KOPT-K1 (cell line): ENCODE data around the gene JCAD.
"Not testable (repeated sequence)": the region's sequence is repeated elsewhere in the genome, so short reads cannot be mapped to it uniquely, and the experiment has no call there.

Experiments
- H3K27ac ChIP-seq: fragments of 200-600 bp; sonication (generic); 2 replicates; pipeline ENCODE4 v1.5.1; 2016; ENCODE audit warnings: antibody characterized with exemption, mild to moderate bottlenecking, low read depth, low read length; ENCODE audit not compliant: poor library complexity, severe bottlenecking
- H3K36me3 ChIP-seq: fragments of 200-600 bp; sonication (generic); 2 replicates; pipeline ENCODE4 v1.5.1; 2017; ENCODE audit warnings: antibody characterized with exemption, mild to moderate bottlenecking, low read length, moderate library complexity; ENCODE audit not compliant: insufficient read depth
- H3K9me3 ChIP-seq: fragments of 200-600 bp; sonication (generic); 2 replicates; pipeline ENCODE4 v1.5.1; 2017; ENCODE audit warnings: antibody characterized with exemption, low read length, mild to moderate bottlenecking; ENCODE audit not compliant: insufficient read depth, poor library complexity, severe bottlenecking

Gene JCAD

DNA sequence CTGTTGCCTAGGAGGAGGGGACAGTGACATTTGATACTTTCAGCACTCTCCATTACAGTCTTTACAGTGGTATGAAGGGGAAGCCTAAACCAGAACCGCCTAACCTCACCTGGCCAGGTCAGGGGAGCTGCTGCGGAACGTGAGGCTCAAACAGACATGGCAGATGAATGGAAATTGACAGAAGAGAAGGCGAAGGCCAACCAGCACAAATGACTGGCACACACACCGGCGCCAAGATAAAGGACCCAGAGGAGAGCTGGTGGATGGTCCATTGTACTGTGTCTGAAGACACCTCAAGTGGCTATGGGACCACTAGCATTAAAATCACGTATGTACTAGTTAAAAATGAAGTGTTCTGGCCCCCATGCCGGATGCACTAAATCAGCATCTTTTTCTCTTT, 53.0 kb downstream of the JCAD start:
- Histone ChIP-seq H3K36me3 (no peaks in the 10 kb centered on the region), H3K27ac (no peak overlapping the region), H3K9me3 (no peaks in the 10 kb centered on the region)

DNA sequence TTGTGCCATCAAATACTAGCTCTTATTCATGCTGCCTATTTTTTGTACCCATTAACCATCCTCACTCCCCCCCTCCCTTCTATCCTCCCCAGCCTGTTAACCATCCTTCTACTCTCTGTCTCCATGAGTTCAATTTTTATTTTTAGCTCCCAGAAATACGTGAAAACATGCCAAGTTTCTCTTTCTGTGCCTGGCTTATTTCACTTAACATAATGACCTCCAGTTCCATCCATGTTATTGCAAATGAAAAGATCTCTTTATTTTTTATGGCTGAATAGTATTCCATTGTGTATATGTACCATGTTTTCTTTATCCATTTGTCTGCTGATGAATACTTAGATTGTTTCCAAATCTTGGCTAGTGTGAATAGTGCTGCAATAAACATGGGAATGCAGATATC, 54.3 kb downstream of the JCAD start:
- not testable (repeated sequence) for H3K9me3 ChIP-seq, H3K27ac ChIP-seq, H3K36me3 ChIP-seq

DNA sequence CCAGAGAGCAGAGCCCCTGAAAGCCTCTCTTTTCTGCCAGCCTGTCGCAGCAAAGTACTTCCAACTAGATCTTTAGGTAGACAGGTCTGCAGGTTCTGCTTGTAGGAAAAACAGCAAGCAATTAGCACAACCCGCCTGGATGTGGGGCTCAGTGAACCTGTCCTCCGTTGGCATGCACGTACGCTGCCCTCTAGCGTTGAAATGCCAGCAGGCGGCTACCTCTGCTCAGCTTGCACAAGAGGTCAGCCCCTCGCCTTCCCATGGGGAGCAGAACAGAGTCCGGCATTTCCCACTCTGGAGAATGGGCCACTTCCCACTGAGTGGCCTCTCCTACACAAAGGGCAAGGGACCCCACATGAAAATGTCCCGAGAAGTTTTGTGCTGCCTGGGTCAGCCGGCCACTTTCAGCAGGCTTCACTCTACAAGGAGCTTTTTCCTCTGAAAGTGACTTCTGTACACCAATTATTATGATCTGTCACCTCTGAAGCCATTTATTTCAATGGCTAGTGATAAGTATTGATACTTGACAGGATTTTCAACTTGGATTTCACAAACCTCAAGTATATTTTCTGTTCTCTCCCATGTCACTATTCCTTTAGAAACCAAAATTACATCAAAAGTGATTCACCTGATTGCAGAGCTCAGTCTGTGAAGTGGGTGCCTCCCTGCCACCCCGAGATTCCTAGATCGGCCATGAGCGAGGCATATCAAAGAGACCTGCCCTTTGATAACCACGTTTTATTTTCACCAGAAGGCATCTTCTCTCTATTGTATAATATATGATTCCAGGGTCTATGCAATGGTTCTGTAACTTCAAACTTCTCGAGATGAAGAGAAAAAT, 56.7 kb downstream of the JCAD start:
- H3K27ac ChIP-seq = no peak overlapping the region
- no peaks in the 10 kb centered on the region for H3K36me3 ChIP-seq
- H3K9me3 ChIP-seq = no peaks in the 10 kb centered on the region

DNA sequence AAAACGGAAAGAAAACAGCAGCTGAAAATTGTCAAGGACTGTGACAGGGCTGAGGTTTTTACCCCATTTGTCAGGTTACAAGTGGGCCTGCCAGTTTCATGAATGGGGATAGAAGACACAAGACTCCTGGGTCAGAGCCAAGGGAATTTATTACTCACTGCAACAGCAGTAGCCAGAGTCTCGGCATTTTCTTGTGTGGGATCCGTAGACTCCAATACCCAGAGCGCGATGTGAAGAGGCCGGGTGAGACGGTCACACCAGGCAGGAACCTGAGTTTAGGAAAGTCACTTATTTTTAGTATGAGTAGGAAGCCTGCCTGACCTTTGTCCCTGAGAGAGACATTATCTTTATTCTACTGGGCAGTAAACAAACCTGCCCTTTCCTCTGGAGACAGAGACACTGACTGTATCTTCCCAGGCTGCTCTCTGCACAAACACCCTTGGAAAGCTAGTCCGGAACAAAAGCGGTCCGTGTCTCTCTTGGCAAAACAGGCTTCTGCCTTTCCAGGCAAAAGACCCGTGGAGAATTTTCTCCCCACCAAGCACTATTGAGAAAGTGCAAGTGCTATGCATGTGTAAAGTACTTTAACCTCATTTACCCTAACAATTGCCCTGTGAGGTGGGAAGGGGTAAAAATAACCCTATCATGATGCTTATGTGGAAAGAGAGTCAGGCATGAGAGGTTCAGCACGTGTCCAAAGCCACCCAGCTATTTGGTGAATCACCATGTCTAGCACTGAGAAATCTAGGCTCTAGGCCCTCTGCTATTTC, 58.4 kb downstream of the JCAD start:
- no peaks in the 10 kb centered on the region for H3K9me3 ChIP-seq
- H3K36me3 ChIP-seq = no peaks in the 10 kb centered on the region
- no peak overlapping the region for H3K27ac ChIP-seq

DNA sequence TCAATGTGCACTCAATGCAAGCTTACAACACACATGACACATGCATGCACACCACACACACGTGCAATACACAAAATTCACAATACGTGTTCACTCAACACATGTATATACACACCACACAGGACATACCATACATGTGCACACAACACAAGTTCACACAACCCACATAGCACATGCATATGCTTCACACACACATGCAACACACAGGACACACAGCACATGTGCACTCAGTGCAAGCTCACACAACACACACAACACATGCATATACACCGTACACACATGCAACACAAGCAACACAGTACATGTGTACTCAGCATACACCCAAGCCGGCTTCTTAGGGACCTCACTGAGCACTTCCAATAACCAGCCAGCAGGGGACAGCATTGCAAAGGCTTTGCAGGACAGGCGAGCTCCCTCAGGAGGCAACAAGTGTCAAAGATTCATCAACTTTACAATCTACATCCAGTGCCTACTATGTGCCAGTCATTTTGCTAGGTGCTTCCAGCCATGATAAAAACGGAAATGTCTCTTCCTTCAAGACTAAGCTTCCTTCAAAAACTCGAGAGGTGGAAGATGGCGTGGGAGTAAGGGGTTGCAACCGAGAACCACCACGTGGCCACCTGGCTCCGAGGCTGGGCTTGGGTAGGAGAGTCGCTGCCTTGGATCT, 61.1 kb downstream of the JCAD start:
- Histone ChIP-seq H3K27ac (no peak overlapping the region), H3K36me3 (no peaks in the 10 kb centered on the region), H3K9me3 (no peaks in the 10 kb centered on the region)

DNA sequence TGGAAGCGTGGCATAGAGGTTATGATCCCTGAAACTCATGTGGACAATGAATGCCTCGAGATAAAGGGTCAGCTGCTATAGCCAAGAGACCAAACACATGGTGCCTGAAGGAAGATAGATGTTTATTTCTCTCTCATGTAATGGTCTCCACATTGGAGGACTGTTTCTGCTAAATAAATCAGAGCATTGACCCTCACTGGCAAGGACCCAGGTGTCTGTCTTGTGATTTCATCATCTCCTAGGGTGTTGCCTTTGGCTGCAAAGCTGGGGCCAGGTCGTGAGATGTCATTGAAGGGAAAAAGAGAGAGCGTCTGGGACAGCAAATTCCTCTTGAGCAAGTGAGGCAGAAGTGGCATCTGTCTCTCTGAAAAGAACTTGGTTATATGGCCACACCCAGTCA, 64.6 kb downstream of the JCAD start:
- no peaks in the 10 kb centered on the region for H3K36me3 ChIP-seq
- no peaks in the 10 kb centered on the region for H3K9me3 ChIP-seq
- no peak overlapping the region for H3K27ac ChIP-seq

DNA sequence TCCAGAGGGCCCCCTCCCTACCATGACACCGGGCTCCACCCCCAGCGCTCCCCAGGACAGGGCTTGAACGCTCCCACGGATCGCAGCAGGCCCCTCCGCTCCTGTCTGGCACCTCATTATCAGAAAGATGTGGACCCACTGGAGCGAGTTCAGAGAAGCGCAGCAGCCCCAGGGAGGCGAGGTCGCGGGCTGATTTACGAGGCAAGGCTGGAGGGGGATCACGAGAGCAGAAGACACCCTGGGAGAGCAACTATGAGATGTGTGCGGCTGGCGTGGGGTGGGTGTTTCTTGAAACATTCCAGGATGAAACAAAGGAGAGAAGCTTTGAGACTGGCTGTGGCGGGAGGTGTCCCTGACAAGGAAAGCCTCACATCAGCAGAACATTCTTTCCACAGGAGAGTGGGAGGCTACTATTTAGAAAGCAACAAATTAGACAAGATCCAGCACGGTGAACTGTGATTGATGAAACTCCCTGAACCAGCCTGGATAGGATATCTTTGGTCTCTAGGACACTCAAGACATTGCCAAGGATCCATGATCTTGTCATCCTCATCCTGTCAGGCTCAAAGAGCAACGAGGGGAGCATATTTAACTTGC, 66.0 kb downstream of the JCAD start:
- no peak overlapping the region for H3K27ac ChIP-seq
- no peaks in the 10 kb centered on the region for H3K36me3 ChIP-seq
- no peaks in the 10 kb centered on the region for H3K9me3 ChIP-seq

DNA sequence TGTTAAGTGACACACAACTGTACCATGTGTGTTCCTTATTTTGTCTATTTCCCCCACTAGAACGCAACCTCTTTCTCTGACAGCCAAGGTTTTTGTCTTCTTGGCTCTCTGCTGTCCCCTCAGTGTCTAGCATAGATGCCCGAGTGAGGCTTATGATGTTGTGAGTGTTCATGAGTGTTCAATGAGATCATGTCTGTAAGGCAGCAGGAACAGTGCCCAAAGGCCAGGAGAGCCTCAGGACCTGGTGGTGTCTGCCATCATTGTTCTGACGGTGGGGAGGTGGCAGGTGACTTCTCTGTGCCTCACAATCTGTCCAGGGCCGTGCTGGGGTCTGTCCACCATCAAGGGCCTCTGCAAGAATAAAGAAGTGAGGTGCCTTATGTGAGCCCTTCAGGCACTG, 66.5 kb downstream of the JCAD start:
- H3K9me3 ChIP-seq = no peaks in the 10 kb centered on the region
- H3K36me3 ChIP-seq = no peaks in the 10 kb centered on the region
- no peak overlapping the region for H3K27ac ChIP-seq

DNA sequence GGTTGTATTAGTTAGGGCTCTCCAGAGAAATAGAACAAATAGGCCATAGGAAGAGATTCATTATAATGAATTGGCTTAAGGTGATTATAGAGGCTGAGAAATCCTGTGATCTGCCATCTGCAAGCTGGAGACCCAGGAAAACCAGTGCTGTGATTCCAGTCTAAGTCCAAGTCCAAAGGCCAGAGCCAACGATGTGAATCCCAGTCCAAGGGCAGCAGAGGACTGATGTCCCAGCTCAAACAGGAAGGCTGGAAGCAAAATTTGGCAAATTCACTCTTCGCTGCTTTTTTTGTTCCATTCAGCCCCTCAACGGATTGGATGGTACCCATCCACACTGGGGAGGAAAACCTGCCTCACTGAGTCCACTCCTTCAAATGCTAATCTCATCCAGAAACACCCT, 68.0 kb downstream of the JCAD start:
- Histone ChIP-seq H3K9me3 (no peaks in the 10 kb centered on the region), H3K36me3 (no peaks in the 10 kb centered on the region), H3K27ac (no peak overlapping the region)

DNA sequence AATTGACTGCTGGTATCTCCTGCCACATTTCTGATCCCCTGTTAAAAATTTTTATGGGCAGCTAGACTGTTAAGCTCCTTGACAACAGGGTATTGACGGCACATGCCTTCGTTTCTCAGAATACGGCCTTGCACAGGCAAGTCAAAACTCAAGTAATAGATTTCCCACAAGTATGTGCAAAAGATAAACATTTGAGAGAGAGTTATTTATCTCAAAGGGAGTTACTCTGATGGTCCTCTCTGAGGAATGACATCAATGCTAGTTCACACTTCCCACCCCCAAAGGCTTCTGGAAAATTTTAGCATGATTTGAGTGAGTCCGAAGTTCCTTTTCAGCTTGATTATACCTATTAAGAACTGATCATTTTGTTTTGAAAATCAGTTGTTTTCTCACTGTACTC, 71.9 kb downstream of the JCAD start:
- Histone ChIP-seq H3K27ac (no peak overlapping the region), H3K9me3 (peaks cover 9% of the 10 kb centered on the region), H3K36me3 (no peaks in the 10 kb centered on the region)

DNA sequence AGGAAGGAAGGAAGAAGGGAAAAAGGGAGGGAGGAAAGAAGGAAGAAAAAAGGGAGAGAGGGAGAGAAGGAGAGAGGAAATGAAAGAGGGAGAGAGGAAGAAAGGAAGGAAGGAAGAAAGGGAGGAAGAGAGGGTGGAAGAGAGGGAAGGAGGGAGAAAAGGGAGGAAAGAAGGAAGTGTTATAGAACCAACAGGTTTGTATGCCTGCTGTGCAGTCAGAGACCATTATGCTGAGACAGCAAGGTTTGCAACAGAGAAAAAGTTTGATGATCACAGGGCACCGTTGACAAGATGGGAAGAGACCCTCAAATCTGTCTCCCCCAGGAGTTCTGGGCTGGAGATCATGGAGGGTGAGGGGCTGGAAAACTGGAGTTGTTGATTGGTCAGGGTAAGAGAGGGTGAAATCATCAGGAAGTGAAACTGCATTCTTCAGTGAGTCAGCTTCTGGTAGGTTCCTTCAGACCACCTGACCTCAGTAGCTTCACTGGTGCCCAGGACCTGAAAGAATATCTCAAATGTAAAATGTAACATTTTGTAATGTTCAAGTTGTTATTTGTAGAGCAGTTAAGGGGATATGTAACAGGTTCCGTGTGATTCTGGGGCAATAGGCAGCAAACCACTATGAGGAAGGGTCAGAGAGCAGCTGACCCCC, 76.3 kb downstream of the JCAD start:
- Histone ChIP-seq H3K27ac (no peak overlapping the region), H3K36me3 (no peaks in the 10 kb centered on the region), H3K9me3 (peaks cover 12% of the 10 kb centered on the region)

DNA sequence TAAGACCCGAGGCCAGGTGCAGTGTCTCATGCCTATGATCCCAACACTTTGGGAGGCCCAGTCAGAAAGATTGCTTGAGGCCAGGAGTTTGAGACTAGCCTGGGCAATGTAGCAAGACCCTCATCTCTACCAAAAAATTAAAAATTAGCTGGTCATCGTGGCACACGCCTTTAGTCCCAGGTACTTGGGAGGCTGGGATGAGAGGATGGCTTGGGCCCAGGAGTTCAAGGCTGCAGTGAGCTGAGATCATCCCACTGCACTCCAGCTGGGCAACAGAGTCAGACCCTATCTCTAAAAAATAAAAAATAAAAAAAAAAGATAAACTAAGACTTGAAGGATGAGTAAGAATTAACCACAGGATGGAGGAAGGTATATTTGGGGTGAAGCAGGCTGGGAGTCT, 77.9 kb downstream of the JCAD start:
- no peaks in the 10 kb centered on the region for H3K36me3 ChIP-seq
- no peak overlapping the region for H3K27ac ChIP-seq

DNA sequence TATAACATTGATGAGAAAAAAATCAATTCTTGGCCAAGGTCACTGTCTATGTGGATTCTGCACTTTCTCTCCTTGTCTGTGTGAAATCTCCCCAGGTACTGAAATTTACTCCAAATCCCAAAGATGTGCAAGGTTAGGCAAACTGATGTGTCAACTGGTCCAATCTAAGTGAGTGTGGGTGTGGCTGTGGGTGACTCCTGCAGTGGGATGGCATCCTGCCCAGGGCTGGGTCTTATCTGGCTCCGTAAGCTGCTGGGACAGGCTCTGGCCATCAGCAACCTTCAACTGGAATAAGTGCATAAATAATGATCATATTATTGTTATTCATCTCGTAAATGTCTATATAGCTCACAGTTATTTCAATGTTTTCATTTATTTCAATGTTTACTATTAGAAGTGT, 79.3 kb downstream of the JCAD start:
- no peaks in the 10 kb centered on the region for H3K36me3 ChIP-seq

More for the DNA sequence above, 77.9 kb downstream of the JCAD start:
- H3K9me3 ChIP-seq = peaks cover 12% of the 10 kb centered on the region

DNA sequence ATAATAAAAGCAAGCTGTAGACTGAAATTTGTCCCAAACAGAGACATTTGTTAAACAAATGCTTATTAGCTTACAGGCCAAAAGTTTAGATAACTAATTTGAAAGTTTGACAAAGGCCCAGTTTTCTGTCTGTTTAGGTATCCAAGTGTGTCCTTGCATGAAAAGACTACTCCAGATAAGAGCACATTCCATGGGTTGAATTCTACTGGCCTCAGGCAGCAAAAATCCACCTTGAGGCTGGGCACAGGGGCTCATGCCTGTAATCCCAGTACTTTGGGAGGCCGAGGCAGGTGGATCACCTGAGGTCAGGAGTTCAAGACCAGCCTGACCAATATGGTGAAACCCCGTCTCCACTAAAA, 80.0 kb downstream of the JCAD start:
- not testable (repeated sequence) for H3K36me3 ChIP-seq, H3K27ac ChIP-seq
- H3K9me3 ChIP-seq = peaks cover 16% of the 10 kb centered on the region

More for the DNA sequence above, 79.3 kb downstream of the JCAD start:
- peaks cover 14% of the 10 kb centered on the region for H3K9me3 ChIP-seq
- H3K27ac ChIP-seq = no peak overlapping the region

DNA sequence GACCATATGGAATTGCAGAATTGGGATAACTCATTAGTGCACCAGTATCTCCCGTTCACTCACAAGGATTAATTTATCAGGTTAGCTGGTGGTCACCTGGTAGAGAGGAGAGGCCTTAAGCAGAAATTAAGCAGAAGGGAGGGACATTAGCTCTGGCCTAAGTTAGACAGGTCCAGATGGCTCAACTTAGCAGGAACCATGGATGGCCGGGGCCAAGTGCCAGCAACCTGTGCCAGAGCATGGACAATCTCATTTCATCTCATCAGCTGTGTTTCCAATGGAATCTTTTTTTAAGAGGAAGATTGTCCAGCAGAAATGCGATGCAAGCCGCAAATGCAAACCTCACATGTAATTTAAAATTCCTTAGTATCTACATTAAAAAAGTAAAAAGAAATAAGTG, 82.2 kb downstream of the JCAD start:
- no peaks in the 10 kb centered on the region for H3K36me3 ChIP-seq
- H3K27ac ChIP-seq = no peak overlapping the region
- peaks cover 4% of the 10 kb centered on the region for H3K9me3 ChIP-seq
